Tibial nerve (tissue), 4 donors: ENCODE results near the gene TAS1R1. TPM values are rescaled to one million over a fixed set of nuclear protein-coding genes. Genes with fewer than 3 reads are reported as not detected.
A peak's percentile ranks its signal among the peaks of the same experiment; 100 is the strongest.

ENCODE experiments used
- DNase-seq, 2 donors: peaks; one replicate each; pipeline ENCODE4 v3.0.0-alpha.2; 2019; ENCODE audit warnings: low spot score in 2 of 2
- H3K27ac ChIP-seq, 4 donors: fragments of 200-600 bp; sonication (generic) in 3 of 4; one replicate each; pipeline ENCODE4 v1.5.1; 2017 to 2019; ENCODE audit warnings: mild to moderate bottlenecking in 1 of 4
- H3K27me3 ChIP-seq, 2 donors: fragments of 200-600 bp; sonication (generic) in 1 of 2; one replicate each; pipeline versions ENCODE4 v1.5.1 to v1.6.0; 2017 to 2019
- H3K36me3 ChIP-seq, 3 donors: fragments of 200-600 bp; sonication (generic); one replicate each; pipeline ENCODE4 v1.5.1; 2018 to 2019
- H3K4me1 ChIP-seq, 4 donors: fragments of 200-600 bp; sonication (generic) in 3 of 4; one replicate each; pipeline ENCODE4 v1.5.1; 2017 to 2019
- H3K4me3 ChIP-seq, 4 donors: fragments of 200-600 bp; sonication (generic) in 3 of 4; one replicate each; pipeline ENCODE4 v1.5.1; 2017 to 2019; ENCODE audit warnings: mild to moderate bottlenecking in 1 of 4, moderate library complexity in 1 of 4
- H3K9me3 ChIP-seq, 4 donors: fragments of 200-600 bp; sonication (generic) in 3 of 4; one replicate each; pipeline ENCODE4 v1.5.1; 2017 to 2019
- CTCF ChIP-seq, 5 experiments: fragments of 200-600 bp in 3 of 5; fragments of 450-650 bp in 2 of 5; sonication (generic) in 3 of 5; IDR thresholded peaks; one replicate each; pipeline ENCODE4 v1.5.1; 2016 to 2019; ENCODE audit warnings: antibody characterized with exemption in 5 of 5, mild to moderate bottlenecking in 3 of 5, moderate library complexity in 2 of 5
- EP300 ChIP-seq, 2 donors: sonication (generic); formaldehyde crosslinking; IDR thresholded peaks; one replicate each; pipeline ENCODE4 v1.6.1; 2017; ENCODE audit warnings: antibody characterized with exemption in 2 of 2, mild to moderate bottlenecking in 1 of 2
- POLR2A ChIP-seq, 2 donors: fragments of 450-650 bp; IDR thresholded peaks; one replicate each; pipeline ENCODE4 v1.6.1; 2017; ENCODE audit warnings: antibody characterized with exemption in 2 of 2, mild to moderate bottlenecking in 2 of 2, moderate library complexity in 2 of 2
- WGBS, 2 donors: methylation state at CpG; one replicate each; pipeline ENCODE4 v1.1.5; 2018; 5-methylcytosine and 5-hydroxymethylcytosine counted together
- total RNA-seq, 4 donors: library from RNA; depleted of rRNA; stranded (reverse); fragments of >200 nt; gene quantifications; one replicate each; pipeline ENCODE4 v1.1.0, GENCODE V29; 2016

TAS1R1 gene
- total RNA-seq, 4 donors from 2014 or later, result 0.22 to 0.78 TPM; not detected in 2

- Histone ChIP-seq H3K36me3 (peaks cover 0 to 60% (median 3%) of the 10 kb centered on the region in 3 donors), H3K4me1 (peaks cover 0 to 59% (median 14%) of the 10 kb centered on the region in 4 donors), H3K4me3 (no peak overlapping the region), H3K27me3 (no peaks in the 10 kb centered on the region), H3K9me3 (no peaks in the 10 kb centered on the region), H3K27ac (no peak overlapping the region)
- TF ChIP-seq CTCF (IDR thresholded peaks at IDR 0.05) (no peak), EP300 (IDR thresholded peaks at IDR 0.05) (no peak), POLR2A (IDR thresholded peaks at IDR 0.05) (no peak)
- DNase-seq, result no peak
- WGBS, 2 donors, result 77 to 82% methylated on average over 10 to 12 of the region's 12 CpGs
Measured at GRCh38 chr1:6585081-6585722, 30.1 kb downstream of the TAS1R1 start.

- H3K4me3 ChIP-seq, result no peak overlapping the region
- H3K36me3 ChIP-seq, result peaks cover 0 to 67% (median 3%) of the 10 kb centered on the region in 3 donors
- WGBS, 2 donors, result 88 to 90% methylated on average over 7 of the region's 7 CpGs
- DNase-seq, result no peak
- no peaks in the 10 kb centered on the region for H3K27me3 ChIP-seq
- H3K27ac ChIP-seq, result no peak overlapping the region
- peaks cover 0 to 59% (median 9%) of the 10 kb centered on the region in 4 donors for H3K4me1 ChIP-seq
- TF ChIP-seq POLR2A (IDR thresholded peaks at IDR 0.05) (no peak), CTCF (IDR thresholded peaks at IDR 0.05) (no peak), EP300 (IDR thresholded peaks at IDR 0.05) (no peak)
- H3K9me3 ChIP-seq, result no peaks in the 10 kb centered on the region
Measured at GRCh38 chr1:6585841-6586240, 30.7 kb downstream of the TAS1R1 start.

GRCh38 chr1:6586404-6586816, 31.3 kb downstream of the TAS1R1 start:
- H3K9me3 ChIP-seq, result no peaks in the 10 kb centered on the region
- peaks cover 0 to 72% (median 3%) of the 10 kb centered on the region in 3 donors for H3K36me3 ChIP-seq
- H3K27me3 ChIP-seq, result no peaks in the 10 kb centered on the region
- 81 to 90% methylated on average over 4 to 11 of the region's 11 CpGs for WGBS, 2 donors
- H3K4me3 ChIP-seq, result no peak overlapping the region
- no peak for DNase-seq
- no peak overlapping the region for H3K27ac ChIP-seq
- peaks cover 0 to 58% (median 5%) of the 10 kb centered on the region in 4 donors for H3K4me1 ChIP-seq
- TF ChIP-seq CTCF (IDR thresholded peaks at IDR 0.05) (no peak), EP300 (IDR thresholded peaks at IDR 0.05) (no peak), POLR2A (IDR thresholded peaks at IDR 0.05) (no peak)

DNA sequence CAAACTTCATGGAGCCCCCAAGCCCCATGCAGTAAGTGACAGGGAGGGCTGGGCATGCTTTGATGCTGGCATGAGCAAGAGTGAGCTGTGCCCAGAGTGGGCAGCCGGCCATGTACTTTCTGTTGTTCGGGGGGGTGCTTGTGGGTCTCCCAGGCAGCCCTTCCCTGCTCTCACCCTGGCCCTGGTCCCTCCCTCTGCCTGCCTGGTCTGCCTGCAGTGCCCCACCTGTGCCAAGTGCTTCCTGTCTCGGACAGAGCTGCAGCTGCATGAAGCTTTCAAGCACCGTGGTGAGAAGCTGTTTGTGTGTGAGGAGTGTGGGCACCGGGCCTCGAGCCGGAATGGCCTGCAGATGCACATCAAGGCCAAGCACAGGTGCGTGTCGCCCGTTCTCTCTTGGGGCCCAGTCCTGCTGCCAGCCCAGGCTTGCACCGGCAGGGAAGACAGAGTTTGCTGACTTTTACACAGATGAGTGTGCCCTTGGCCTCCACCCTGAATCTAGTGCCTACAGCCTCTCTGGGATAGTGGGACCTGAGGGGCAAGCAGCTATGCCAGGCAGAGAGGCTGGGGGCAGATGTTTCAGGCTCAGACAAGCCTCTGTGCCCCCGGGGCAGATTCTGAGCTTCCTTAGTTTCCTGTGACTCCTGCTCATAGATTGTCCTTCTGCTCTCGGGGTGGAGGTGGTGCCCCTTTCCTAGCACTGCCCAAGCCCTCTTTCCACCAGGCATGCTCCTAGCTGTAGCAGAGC, 32.3 kb downstream of the TAS1R1 start:
- Histone ChIP-seq H3K36me3 (peaks cover 0 to 82% (median 3%) of the 10 kb centered on the region in 3 donors), H3K27ac (peak overlapping the region in 1 of 4 donors; percentile 46), H3K4me1 (peaks cover 0 to 54% (median under 1%) of the 10 kb centered on the region in 4 donors), H3K27me3 (no peaks in the 10 kb centered on the region), H3K9me3 (no peaks in the 10 kb centered on the region), H3K4me3 (no peak overlapping the region)
- 67 to 73% methylated on average over 10 to 12 of the region's 13 CpGs for WGBS, 2 donors
- TF ChIP-seq EP300 (IDR thresholded peaks at IDR 0.05), result no peak
- no peak for TF ChIP-seq POLR2A (IDR thresholded peaks at IDR 0.05)
- no peak for TF ChIP-seq CTCF (IDR thresholded peaks at IDR 0.05)
- no peak for DNase-seq
